ENCODE results near the gene BEST1. TPM values are rescaled to one million over a fixed set of nuclear protein-coding genes. Genes with fewer than 3 reads are reported as not detected.

Gene BEST1
- total RNA-seq, 4 donors from 2014 or later, result 8.1 to 14.3 (median 10.1) TPM

- no peak for TF ChIP-seq CTCF (IDR thresholded peaks at IDR 0.05; ENCODE audit: low read depth)
Observed at GRCh38 chr11:62012832-62013461, 62.8 kb downstream of the BEST1 start.

Small RNA genes within 50 kb of the gene (small RNA-seq; reads per million reads assigned to genes)
- gene RNU6-1243P, result not detected

Other genes starting within 250 kb of the BEST1 start
- under 1 TPM in 2 of 4 donors, not detected in 2; 0.17 to 0.33 TPM for gene MYRF, start 197.7 kb upstream of the BEST1 start, total RNA-seq
- 10 to 100 TPM; 13.6 to 73.4 (median 44.3) TPM for gene TMEM258, start 157.8 kb upstream of the BEST1 start, total RNA-seq
- gene FEN1, start 157.4 kb upstream of the BEST1 start, total RNA-seq, result 1 to 10 TPM; 4.9 to 7.7 (median 6.3) TPM
- gene FADS1, start 133.3 kb upstream of the BEST1 start, total RNA-seq, result 100 to 1,000 TPM in 1 of 4 donors, 10 to 100 TPM in 3; 15.8 to 115 (median 29.4) TPM
- 10 to 100 TPM in 3 of 4 donors, 1 to 10 TPM in 1; 5.4 to 24.8 (median 14.7) TPM for gene FADS2, start 122.1 kb upstream of the BEST1 start, total RNA-seq
- 100 to 1,000 TPM in 3 of 4 donors, 10 to 100 TPM in 1; 78.5 to 322 (median 136) TPM for gene FADS3, start 58.8 kb upstream of the BEST1 start, total RNA-seq
- gene RAB3IL1, start 32.8 kb upstream of the BEST1 start, total RNA-seq, result 10 to 100 TPM; 12.7 to 36.8 (median 21.0) TPM
- over 10,000 TPM in 1 of 4 donors, 1,000 to 10,000 TPM in 3; 6,293 to 12,889 (median 8,191) TPM for gene FTH1, start 17.3 kb downstream of the BEST1 start, total RNA-seq
- gene INCENP, start 173.7 kb downstream of the BEST1 start, total RNA-seq, result 10 to 100 TPM in 3 of 4 donors, 1 to 10 TPM in 1; 8.8 to 15.0 (median 12.3) TPM
- gene SCGB1D1, start 239.9 kb downstream of the BEST1 start, total RNA-seq, result not detected

All from subcutaneous adipose tissue (tissue), 4 donors.